HEK293 (cell line): ENCODE data around the gene BHLHE23.
"Not testable (repeated sequence)": the region's sequence is repeated elsewhere in the genome, so short reads cannot be mapped to it uniquely, and the experiment has no call there.

Experiments used
- CTCF ChIA-PET: fragments of 350-600 bp; formaldehyde crosslinking; extraction: SDS; loops from one replicate; lab custom pipeline; 2021; ENCODE audit warnings: antibody characterized with exemption; lab: Yijun Ruan, JAX
- POLR2A ChIA-PET: fragments of 300-600 bp; formaldehyde crosslinking; extraction: SDS; loops from one replicate; lab custom pipeline; 2020; ENCODE audit warnings: antibody characterized with exemption, inconsistent platforms; lab: Yijun Ruan, JAX
- H3K27ac ChIP-seq: fragments of 200-500 bp; sonication (Bioruptor generic); 2 replicates; pipeline ENCODE4 v1.5.1; 2014; ENCODE audit warnings: low read depth, low read length, control low read depth, inconsistent platforms; ENCODE audit errors: extremely low read depth
- H3K36me3 ChIP-seq, 2 experiments: fragments of 200-500 bp in 1 of 2; sonication (Bioruptor generic) in 1 of 2; 1 replicate in 1 of 2; 2 replicates in 1 of 2; pipeline ENCODE4 v1.5.1; 2014 to 2017; ENCODE audit warnings: inconsistent platforms in 2 of 2, low read length in 2 of 2; ENCODE audit not compliant: control insufficient read depth in 2 of 2, insufficient read depth in 1 of 2
- H3K4me1 ChIP-seq: fragments of 200-500 bp; sonication (Bioruptor generic); 2 replicates; pipeline ENCODE4 v1.5.1; 2014; ENCODE audit warnings: mild to moderate bottlenecking, low read length, inconsistent platforms; ENCODE audit not compliant: control insufficient read depth, insufficient read depth
- H3K4me3 ChIP-seq: 2 replicates; pipeline ENCODE4 v1.5.1; 2011; ENCODE audit warnings: low read depth, mild to moderate bottlenecking, control low read depth, low read length, moderate library complexity
- H3K9me3 ChIP-seq: fragments of 200-500 bp; sonication (Bioruptor generic); 2 replicates; pipeline ENCODE4 v1.5.1; 2014; ENCODE audit warnings: low read depth, low read length, inconsistent platforms; ENCODE audit not compliant: control insufficient read depth, insufficient read depth
- HOXA7 ChIP-seq: sonication (generic); formaldehyde crosslinking; IDR thresholded peaks from 2 replicates; pipeline ENCODE4 v1.8.1; 2022; ENCODE audit warnings: missing genetic modification reagents, borderline replicate concordance
- HOXC10 ChIP-seq: sonication (generic); formaldehyde crosslinking; IDR thresholded peaks from 2 replicates; pipeline ENCODE4 v1.8.1; 2023; ENCODE audit warnings: mild to moderate bottlenecking, missing genetic modification reagents
- KLF17 ChIP-seq: fragments of 450-650 bp; formaldehyde crosslinking; IDR thresholded peaks from 2 replicates; pipeline ENCODE4 v1.5.1; 2016; ENCODE audit warnings: missing biosample characterization, missing genetic modification characterization
- SCRT2 ChIP-seq: fragments of 450-650 bp; formaldehyde crosslinking; IDR thresholded peaks from 2 replicates; pipeline ENCODE4 v1.5.1; 2016; ENCODE audit warnings: missing biosample characterization, missing genetic modification characterization
- ZBTB21 ChIP-seq: fragments of 450-650 bp; formaldehyde crosslinking; IDR thresholded peaks from 2 replicates; pipeline ENCODE4 v1.5.1; 2017; ENCODE audit warnings: missing biosample characterization, missing genetic modification characterization
- ZBTB48 ChIP-seq: fragments of 450-650 bp; formaldehyde crosslinking; IDR thresholded peaks from 2 replicates; pipeline ENCODE4 v1.5.1; 2016; ENCODE audit warnings: missing biosample characterization, missing genetic modification characterization
- ZNF133 ChIP-seq: fragments of 450-650 bp; formaldehyde crosslinking; IDR thresholded peaks from 2 replicates; pipeline ENCODE4 v1.5.1; 2016; ENCODE audit warnings: missing biosample characterization, missing genetic modification characterization
- ZNF157 ChIP-seq: fragments of 450-650 bp; formaldehyde crosslinking; IDR thresholded peaks from 2 replicates; pipeline ENCODE4 v1.5.1; 2016; ENCODE audit warnings: missing biosample characterization, missing genetic modification characterization
- ZNF184 ChIP-seq: fragments of 450-650 bp; IDR thresholded peaks from 2 replicates; pipeline ENCODE4 v1.5.1; 2018; ENCODE audit warnings: missing biosample characterization, mild to moderate bottlenecking, missing genetic modification characterization
- ZNF19 ChIP-seq: fragments of 450-650 bp; formaldehyde crosslinking; IDR thresholded peaks from 2 replicates; pipeline ENCODE4; 2016; ENCODE audit warnings: missing biosample characterization, missing genetic modification characterization, low read depth
- ZNF274 ChIP-seq, 2 experiments: fragments of 200-500 bp in 1 of 2; fragments of 450-650 bp in 1 of 2; sonication (Bioruptor generic) in 1 of 2; formaldehyde crosslinking in 1 of 2; IDR thresholded peaks; 2 replicates each; pipeline versions ENCODE4 v1.5.1 to v1.6.1; 2014 to 2016; ENCODE audit warnings: borderline replicate concordance in 1 of 2, inconsistent platforms in 1 of 2, low read length in 1 of 2, missing biosample characterization in 1 of 2, missing genetic modification characterization in 1 of 2
- ZNF292 ChIP-seq: fragments of 450-650 bp; formaldehyde crosslinking; IDR thresholded peaks from 2 replicates; pipeline ENCODE4 v1.5.1; 2016; ENCODE audit warnings: low read depth, missing biosample characterization, missing genetic modification characterization, borderline replicate concordance
- ZNF335 ChIP-seq: fragments of 450-650 bp; formaldehyde crosslinking; conservative IDR thresholded peaks from 2 replicates; pipeline ENCODE4 v1.5.1; 2016; ENCODE audit warnings: missing biosample characterization, missing genetic modification characterization
- ZNF398 ChIP-seq: fragments of 450-650 bp; formaldehyde crosslinking; IDR thresholded peaks from 2 replicates; pipeline ENCODE4 v1.5.1; 2017; ENCODE audit warnings: missing biosample characterization, missing genetic modification characterization
- ZNF544 ChIP-seq: fragments of 450-650 bp; formaldehyde crosslinking; IDR thresholded peaks from 2 replicates; pipeline ENCODE4 v1.5.0; 2017; ENCODE audit warnings: missing biosample characterization, missing genetic modification characterization
- ZNF555 ChIP-seq: fragments of 450-650 bp; formaldehyde crosslinking; conservative IDR thresholded peaks from 2 replicates; pipeline ENCODE4 v1.5.1; 2017; ENCODE audit warnings: missing biosample characterization, mild to moderate bottlenecking, missing genetic modification characterization, inconsistent platforms
- ZNF558 ChIP-seq: fragments of 450-650 bp; formaldehyde crosslinking; IDR thresholded peaks from 2 replicates; pipeline ENCODE4 v1.5.1; 2016; ENCODE audit warnings: missing biosample characterization, missing genetic modification characterization
- ZNF580 ChIP-seq: fragments of 450-650 bp; formaldehyde crosslinking; IDR thresholded peaks from 2 replicates; pipeline ENCODE4 v1.5.1; 2016; ENCODE audit warnings: missing biosample characterization, missing genetic modification characterization
- ZNF626 ChIP-seq: fragments of 450-650 bp; sonication (Bioruptor Pico); formaldehyde crosslinking; IDR thresholded peaks from 2 replicates; pipeline ENCODE4 v1.5.1; 2018; ENCODE audit warnings: missing biosample characterization, missing genetic modification characterization, inconsistent platforms
- ZNF707 ChIP-seq: fragments of 450-650 bp; formaldehyde crosslinking; IDR thresholded peaks from 2 replicates; pipeline ENCODE4 v1.5.1; 2016; ENCODE audit warnings: missing biosample characterization, missing genetic modification characterization
- ZNF768 ChIP-seq: fragments of 450-650 bp; formaldehyde crosslinking; IDR thresholded peaks from 2 replicates; pipeline ENCODE4 v1.5.1; 2018; ENCODE audit warnings: missing biosample characterization, mild to moderate bottlenecking, missing genetic modification characterization
- ZNF791 ChIP-seq: fragments of 450-650 bp; formaldehyde crosslinking; IDR thresholded peaks from 2 replicates; pipeline ENCODE4 v1.5.1; 2016; ENCODE audit warnings: missing biosample characterization, missing genetic modification characterization
- ZNF792 ChIP-seq: fragments of 450-650 bp; formaldehyde crosslinking; IDR thresholded peaks from 2 replicates; pipeline ENCODE4 v1.5.1; 2016; ENCODE audit warnings: missing biosample characterization, missing genetic modification characterization
- ZNF830 ChIP-seq: fragments of 450-650 bp; IDR thresholded peaks from 2 replicates; pipeline ENCODE4 v1.5.0; 2018; ENCODE audit warnings: missing biosample characterization, missing genetic modification characterization, low read depth, mild to moderate bottlenecking, moderate library complexity
- ZNF837 ChIP-seq: fragments of 450-650 bp; formaldehyde crosslinking; IDR thresholded peaks from 2 replicates; pipeline ENCODE4 v1.5.1; 2016; ENCODE audit warnings: missing biosample characterization, missing genetic modification characterization
- ZSCAN30 ChIP-seq: fragments of 450-650 bp; IDR thresholded peaks from 2 replicates; pipeline ENCODE4 v1.5.1; 2018; ENCODE audit warnings: missing biosample characterization, mild to moderate bottlenecking, missing genetic modification characterization, moderate library complexity
- ZSCAN4 ChIP-seq: fragments of 450-650 bp; formaldehyde crosslinking; IDR thresholded peaks from 2 replicates; pipeline ENCODE4 v1.5.1; 2017; ENCODE audit warnings: missing biosample characterization, missing genetic modification characterization

Gene BHLHE23

GRCh38 chr20:63037669-63038268 is 31.0 kb upstream of the BHLHE23 start (continued):
- TF ChIP-seq ZNF274 (IDR thresholded peaks at IDR 0.05; ENCODE audit: low read length) (no peak), ZNF274 (tag by site-specific recombination; IDR thresholded peaks at IDR 0.05; ENCODE audit: borderline replicate concordance) (no peak), ZNF19 (tag by site-specific recombination) (no peak)

GRCh38 chr20:63036291-63036690 is 29.5 kb upstream of the BHLHE23 start:
- Histone ChIP-seq H3K27ac (no peak overlapping the region), H3K4me3 (no peak overlapping the region), H3K4me1 (no peaks in the 10 kb centered on the region), H3K9me3 (no peaks in the 10 kb centered on the region), H3K36me3 (no peaks in the 10 kb centered on the region)
- CTCF ChIA-PET, result no interaction called here
- no peak for TF ChIP-seq ZNF791
- TF ChIP-seq ZSCAN4 (tag by site-specific recombination), result no peak
- no peak for TF ChIP-seq HOXA7
- no peak for TF ChIP-seq ZNF580 (tag by site-specific recombination)
- no peak for TF ChIP-seq KLF17 (tag by site-specific recombination)
- no peak for TF ChIP-seq ZNF335 (tag by site-specific recombination)
- no peak for TF ChIP-seq ZNF626 (tag by site-specific recombination)
- TF ChIP-seq ZNF707, result no peak
- no peak for TF ChIP-seq ZNF398 (tag by site-specific recombination)
- no peak for TF ChIP-seq SCRT2 (tag by site-specific recombination)
- no peak for TF ChIP-seq ZNF292
- TF ChIP-seq ZNF544 (tag by site-specific recombination), result no peak
- TF ChIP-seq ZBTB21, result no peak
- no peak for TF ChIP-seq ZNF792 (tag by site-specific recombination)
- POLR2A ChIA-PET, result no interaction called here

- TF ChIP-seq ZSCAN30 (tag by site-specific recombination), result no peak
- no peak for TF ChIP-seq ZNF184 (tag by site-specific recombination)
- no peak for TF ChIP-seq ZNF555 (tag by site-specific recombination)
- no peak for TF ChIP-seq HOXC10 (CRISPR knock-in tag)
- no peak for TF ChIP-seq ZNF558
- no peak for TF ChIP-seq ZNF157 (tag by site-specific recombination)
- TF ChIP-seq ZNF837 (tag by site-specific recombination), result no peak
- no peak for TF ChIP-seq ZBTB48 (tag by site-specific recombination)
- TF ChIP-seq ZNF768, result no peak
- TF ChIP-seq ZNF830 (tag by site-specific recombination), result no peak
- TF ChIP-seq ZNF133 (tag by site-specific recombination), result no peak
- TF ChIP-seq ZNF544 (tag by site-specific recombination), result no peak
- TF ChIP-seq, all 188 proteins: peak for 0
- ChIA-PET CTCF (no interaction called here), POLR2A (no interaction called here)
- H3K27ac ChIP-seq, result no peak overlapping the region
- no peak overlapping the region for H3K4me3 ChIP-seq
- H3K9me3 ChIP-seq, result no peaks in the 10 kb centered on the region
- no peaks in the 10 kb centered on the region for H3K36me3 ChIP-seq
- no peaks in the 10 kb centered on the region for H3K4me1 ChIP-seq
Measured at GRCh38 chr20:63035603-63036185, 28.9 kb upstream of the BHLHE23 start.

GRCh38 chr20:63034710-63035602 is 28.2 kb upstream of the BHLHE23 start:
- H3K27ac ChIP-seq, H3K4me1 ChIP-seq, H3K4me3 ChIP-seq, POLR2A ChIA-PET, H3K9me3 ChIP-seq, H3K36me3 ChIP-seq, CTCF ChIA-PET: not testable (repeated sequence)
